Measurements from ENCODE around the gene CAMK2G. TPM values are rescaled to one million over a fixed set of nuclear protein-coding genes. Genes with fewer than 3 reads are reported as not detected.

Gene CAMK2G
- total and polyA plus RNA-seq, 11 donors = 8.0 to 18.6 (median 14.5) TPM

DNA sequence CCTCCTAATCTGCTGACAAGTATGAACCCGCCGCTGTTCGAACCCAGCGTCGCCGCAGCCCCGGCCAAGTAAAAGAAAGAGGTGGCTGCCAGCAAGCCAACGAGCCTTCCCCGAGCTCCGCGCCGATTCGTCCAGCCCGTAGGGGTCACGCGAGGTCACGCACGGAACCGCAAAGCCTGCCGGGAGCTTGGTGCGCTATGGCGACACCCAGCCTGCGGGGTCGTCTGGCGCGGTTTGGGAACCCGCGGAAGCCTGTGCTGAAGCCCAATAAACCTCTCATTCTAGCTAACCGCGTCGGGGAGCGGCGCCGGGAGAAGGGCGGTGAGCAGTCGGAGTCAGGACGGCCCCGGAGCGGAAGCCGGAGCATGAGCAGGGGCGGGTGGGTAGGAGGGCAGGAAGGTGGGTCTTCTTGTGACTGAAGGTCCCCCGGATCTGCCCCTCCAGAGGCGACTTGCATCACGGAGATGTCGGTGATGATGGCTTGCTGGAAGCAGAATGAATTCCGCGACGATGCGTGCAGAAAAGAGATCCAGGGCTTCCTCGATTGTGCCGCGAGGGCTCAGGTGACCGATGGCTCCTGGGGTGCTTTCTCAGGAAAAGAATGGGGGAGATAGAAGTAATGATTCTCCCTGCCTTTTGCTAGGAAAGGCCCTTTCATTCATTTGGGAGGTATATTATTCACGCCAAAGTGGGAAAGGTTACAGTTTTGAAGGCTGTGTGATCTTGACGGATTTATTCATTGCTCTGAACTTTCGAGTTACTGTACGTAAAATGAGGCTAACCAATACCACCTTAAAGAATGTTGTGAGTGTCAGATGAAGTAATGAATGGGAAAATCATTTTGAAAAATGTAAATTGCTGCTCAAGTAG lies 92.2 kb downstream of the CAMK2G start, which contains the start of gene CHCHD1:
CHCHD1 (plus strand) TSS at position 170 of the 870 bp plus-strand sequence; CDS start at position 198, 28 bp downstream.
- Histone ChIP-seq H3K4me1 (peaks cover 6 to 53% (median 43%) of the 10 kb centered on the region in 12 donors), H3K9me3 (no peaks in the 10 kb centered on the region), H3K36me3 (peaks cover 0 to 33% (median 29%) of the 10 kb centered on the region in 9 donors), H3K27me3 (no peaks in the 10 kb centered on the region), H3K27ac (peak within 1 kb of the TSS; percentile 75 to 97 (median 93)), H3K4me3 (peak within 1 kb of the TSS; percentile 70 to 99 (median 92))
- WGBS, 4 donors = 0 to 1% (median 0%) methylated on average over 51 to 57 of the region's 57 CpGs
- ATAC-seq (peak; percentile 60 to 84 (median 79)), DNase-seq (peak; percentile 92 to 97 (median 94))
- TF ChIP-seq POLR2A (IDR thresholded peaks at IDR 0.05) = peak in 1 of 2 donors; percentile 66
- TF ChIP-seq, protein P1, sequence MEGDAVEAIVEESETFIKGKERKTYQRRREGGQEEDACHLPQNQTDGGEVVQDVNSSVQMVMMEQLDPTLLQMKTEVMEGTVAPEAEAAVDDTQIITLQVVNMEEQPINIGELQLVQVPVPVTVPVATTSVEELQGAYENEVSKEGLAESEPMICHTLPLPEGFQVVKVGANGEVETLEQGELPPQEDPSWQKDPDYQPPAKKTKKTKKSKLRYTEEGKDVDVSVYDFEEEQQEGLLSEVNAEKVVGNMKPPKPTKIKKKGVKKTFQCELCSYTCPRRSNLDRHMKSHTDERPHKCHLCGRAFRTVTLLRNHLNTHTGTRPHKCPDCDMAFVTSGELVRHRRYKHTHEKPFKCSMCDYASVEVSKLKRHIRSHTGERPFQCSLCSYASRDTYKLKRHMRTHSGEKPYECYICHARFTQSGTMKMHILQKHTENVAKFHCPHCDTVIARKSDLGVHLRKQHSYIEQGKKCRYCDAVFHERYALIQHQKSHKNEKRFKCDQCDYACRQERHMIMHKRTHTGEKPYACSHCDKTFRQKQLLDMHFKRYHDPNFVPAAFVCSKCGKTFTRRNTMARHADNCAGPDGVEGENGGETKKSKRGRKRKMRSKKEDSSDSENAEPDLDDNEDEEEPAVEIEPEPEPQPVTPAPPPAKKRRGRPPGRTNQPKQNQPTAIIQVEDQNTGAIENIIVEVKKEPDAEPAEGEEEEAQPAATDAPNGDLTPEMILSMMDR (IDR thresholded peaks at IDR 0.05) = peak in 1 of 12 donors; percentile 4
- intact Hi-C loops (cut with DNase I) = loop anchor here in 1 of 10 donors (5.0 kb wide), 1 partner anchor 35 kb away; no protein-coding TSS in a partner anchor

DNA sequence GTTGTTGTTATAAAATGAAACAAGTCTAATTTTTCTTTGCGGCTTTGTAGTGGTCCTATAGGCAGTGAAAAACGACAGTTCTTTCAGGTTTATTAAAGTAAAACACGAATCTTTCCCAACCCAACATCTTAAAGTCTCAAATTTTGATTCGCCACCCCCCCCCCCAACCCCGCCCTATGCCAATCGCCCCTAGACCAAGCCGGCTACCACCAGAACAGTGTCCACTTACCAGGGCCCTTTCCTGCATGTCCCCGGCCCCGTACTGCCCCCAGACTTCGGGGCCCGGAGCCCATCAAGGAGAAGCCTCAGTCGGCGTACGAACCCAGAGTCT lies 92.8 kb downstream of the CAMK2G start:
- TF ChIP-seq, protein P1 (IDR thresholded peaks at IDR 0.05) = no peak
- no peak for TF ChIP-seq POLR2A (IDR thresholded peaks at IDR 0.05)
- peak overlapping the region; percentile 75 to 97 (median 93) for H3K27ac ChIP-seq
- H3K4me1 ChIP-seq = peaks cover 0 to 47% (median 38%) of the 10 kb centered on the region in 12 donors
- H3K4me3 ChIP-seq = peak overlapping the region; percentile 70 to 99 (median 92)
- intact Hi-C loops (cut with DNase I) = loop anchor here in 1 of 10 donors (5.0 kb wide), 1 partner anchor 34 kb away; no protein-coding TSS in a partner anchor
- DNase-seq (no peak), ATAC-seq (peak in 1 of 4 donors; percentile 13)
- WGBS, 4 donors = 1 to 4% (median 1%) methylated on average over 14 of the region's 14 CpGs
- no peaks in the 10 kb centered on the region for H3K27me3 ChIP-seq
- no peaks in the 10 kb centered on the region for H3K9me3 ChIP-seq
- H3K36me3 ChIP-seq = peaks cover 0 to 39% (median 35%) of the 10 kb centered on the region in 9 donors

DNA sequence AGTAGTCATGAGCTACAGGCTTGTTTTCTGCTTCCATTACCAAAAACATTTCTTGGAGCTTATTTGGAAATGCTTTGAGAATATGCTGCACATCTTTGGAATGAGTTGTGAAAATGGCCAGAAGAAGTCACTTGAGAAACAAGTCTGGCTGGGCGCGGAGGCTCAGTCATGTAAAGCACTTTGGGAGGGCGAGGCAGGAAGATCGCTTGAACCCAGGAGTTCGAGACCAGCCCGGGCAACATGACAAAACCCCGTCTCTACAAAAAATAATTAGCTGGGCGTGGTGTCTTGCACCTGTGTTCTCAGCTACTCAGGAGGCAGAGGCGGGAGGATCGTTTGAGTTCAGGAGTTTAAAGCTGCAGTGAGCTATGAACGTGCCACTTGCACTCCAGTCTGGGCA lies 93.4 kb downstream of the CAMK2G start:
- intact Hi-C loops (cut with DNase I) = loop anchor here in 1 of 10 donors (5.0 kb wide), 1 partner anchor 34 kb away; no protein-coding TSS in a partner anchor
- peaks cover 0 to 47% (median 35%) of the 10 kb centered on the region in 12 donors for H3K4me1 ChIP-seq
- H3K27me3 ChIP-seq = no peaks in the 10 kb centered on the region
- DNase-seq (no peak), ATAC-seq (no peak)
- H3K27ac ChIP-seq = peak overlapping the region in 6 of 12 donors; percentile 92 to 97 (median 96)
- H3K36me3 ChIP-seq = peaks cover 0 to 44% (median 41%) of the 10 kb centered on the region in 9 donors
- H3K4me3 ChIP-seq = peak overlapping the region; percentile 70 to 99 (median 92)
- 31 to 47% (median 34%) methylated on average over 11 of the region's 11 CpGs for WGBS, 4 donors
- H3K9me3 ChIP-seq = no peaks in the 10 kb centered on the region
- TF ChIP-seq, protein P1 (IDR thresholded peaks at IDR 0.05) = no peak
- TF ChIP-seq POLR2A (IDR thresholded peaks at IDR 0.05) = no peak

DNA sequence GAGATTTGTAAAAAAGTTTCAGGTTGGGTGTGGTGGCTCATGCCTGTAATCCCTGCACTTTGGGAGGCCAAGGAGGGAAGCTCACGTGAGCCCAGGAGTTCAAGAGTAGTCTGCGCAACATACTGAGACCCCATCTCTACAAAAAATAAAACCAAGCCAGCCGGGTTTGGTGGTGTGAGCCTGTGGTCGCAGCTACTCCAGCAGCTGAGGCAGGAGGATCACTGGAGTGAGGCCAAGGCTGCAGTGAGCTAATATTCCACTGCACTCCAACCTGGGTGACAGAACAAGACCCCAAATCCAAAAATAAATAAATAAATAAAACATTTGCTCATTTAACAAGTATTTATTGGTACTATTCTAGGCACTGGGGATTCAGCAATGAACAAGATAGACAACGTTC lies 94.1 kb downstream of the CAMK2G start:
- intact Hi-C loops (cut with DNase I) = loop anchor here in 1 of 10 donors (5.0 kb wide), 1 partner anchor 33 kb away; no protein-coding TSS in a partner anchor
- ATAC-seq = no peak
- 78 to 85% (median 80%) methylated on average over 5 of the region's 5 CpGs for WGBS, 4 donors
- TF ChIP-seq POLR2A (IDR thresholded peaks at IDR 0.05) = no peak
- TF ChIP-seq, protein P1 (IDR thresholded peaks at IDR 0.05) = no peak
- Histone ChIP-seq H3K27me3 (no peaks in the 10 kb centered on the region), H3K9me3 (no peaks in the 10 kb centered on the region), H3K36me3 (peaks cover 0 to 51% (median 47%) of the 10 kb centered on the region in 9 donors), H3K4me3 (no peak overlapping the region), H3K4me1 (peaks cover 0 to 54% (median 39%) of the 10 kb centered on the region in 12 donors), H3K27ac (no peak overlapping the region)
- DNase-seq = no peak

All from heart left ventricle (tissue), 16 donors.